ENCODE measurements around the gene C4BPA. TPM values are rescaled to one million over a fixed set of nuclear protein-coding genes. Genes with fewer than 3 reads are reported as not detected.

Gene C4BPA
- total and polyA plus RNA-seq, 10 of the 15 experiments (the other 5 are each of a cell fraction or from before 2014, with no cell fraction given) = 0.31 TPM; not detected in 9

DNA sequence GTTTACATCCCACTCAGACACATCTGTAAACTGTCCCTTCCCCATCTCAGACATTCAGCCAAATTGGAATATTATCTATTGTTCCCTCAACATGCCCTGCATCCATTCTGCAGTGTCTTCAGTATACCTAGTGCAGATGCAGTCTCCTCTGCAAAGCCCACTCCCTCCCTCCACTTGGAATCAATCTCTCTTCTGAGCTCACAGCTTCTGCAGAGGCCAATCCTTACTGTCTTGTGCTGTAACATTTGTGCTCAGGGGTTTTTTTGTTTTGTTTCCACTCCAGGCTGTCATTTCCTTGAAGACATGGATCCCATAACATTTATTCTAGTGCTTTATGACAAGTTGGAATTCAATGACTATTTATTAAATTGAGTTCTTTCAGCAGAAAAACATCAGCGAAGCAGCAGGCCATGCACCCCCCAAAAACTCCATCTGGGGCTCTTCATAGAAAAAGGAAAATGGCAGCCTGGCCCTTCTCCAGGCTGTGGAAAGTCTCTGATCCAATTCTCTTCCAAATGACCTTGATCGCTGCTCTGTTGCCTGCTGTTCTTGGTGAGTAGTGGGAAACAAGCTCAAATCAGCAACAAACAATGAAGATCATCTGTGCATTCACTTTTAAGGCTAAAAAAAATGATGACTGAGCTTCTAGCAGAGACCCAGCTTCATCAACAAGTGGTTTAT lies 8.7 kb downstream of the C4BPA start:
- FAIRE-seq = no peak
- Histone ChIP-seq H2AFZ (ENCODE audit: control insufficient read depth, low read depth, low read length) (no peak overlapping the region), H3K9me3 (replicated peaks; ENCODE audit: control insufficient read depth, insufficient read depth, low read length) (no peaks in the 10 kb centered on the region), H3K9ac (ENCODE audit: control insufficient read depth, insufficient read depth, low read length) (no peak overlapping the region), H3K4me3 (no peak overlapping the region), H3K4me1 (ENCODE audit: control insufficient read depth, insufficient read depth, low read length) (no peaks in the 10 kb centered on the region), H3K27me3 (replicated peaks in 1 of 2; ENCODE audit: control insufficient read depth in 2 of 2, insufficient read depth in 2 of 2, low read length in 1 of 2) (no peaks in the 10 kb centered on the region; a peak in 1 of 4 replicates), H3K79me2 (ENCODE audit: control insufficient read depth, insufficient read depth, low read length) (no peaks in the 10 kb centered on the region), H3K27ac (ENCODE audit: control insufficient read depth, insufficient read depth) (no peak overlapping the region), H3K4me2 (ENCODE audit: control insufficient read depth, insufficient read depth) (no peak overlapping the region), H4K20me1 (ENCODE audit: control insufficient read depth, insufficient read depth) (no peaks in the 10 kb centered on the region), H3K36me3 (ENCODE audit: control insufficient read depth in 2 of 2, insufficient read depth in 2 of 2, low read length in 1 of 2) (no peaks in the 10 kb centered on the region)
- DNase-seq (ENCODE audit: low read depth, low spot score) = no peak
- TF ChIP-seq EZH2 (IDR thresholded peaks at IDR 0.05; ENCODE audit: borderline replicate concordance, control insufficient read depth, low read depth, low read length) (no peak), NR2F1 (conservative IDR thresholded peaks at IDR 0.05) (no peak), ZNF217 (IDR thresholded peaks at IDR 0.05) (no peak), YBX1 (IDR thresholded peaks at IDR 0.05) (no peak), SIN3A (IDR thresholded peaks at IDR 0.05; ENCODE audit: low read depth, low read length) (no peak), NBN (IDR thresholded peaks at IDR 0.05) (no peak)
- TF ChIP-seq, protein P1, sequence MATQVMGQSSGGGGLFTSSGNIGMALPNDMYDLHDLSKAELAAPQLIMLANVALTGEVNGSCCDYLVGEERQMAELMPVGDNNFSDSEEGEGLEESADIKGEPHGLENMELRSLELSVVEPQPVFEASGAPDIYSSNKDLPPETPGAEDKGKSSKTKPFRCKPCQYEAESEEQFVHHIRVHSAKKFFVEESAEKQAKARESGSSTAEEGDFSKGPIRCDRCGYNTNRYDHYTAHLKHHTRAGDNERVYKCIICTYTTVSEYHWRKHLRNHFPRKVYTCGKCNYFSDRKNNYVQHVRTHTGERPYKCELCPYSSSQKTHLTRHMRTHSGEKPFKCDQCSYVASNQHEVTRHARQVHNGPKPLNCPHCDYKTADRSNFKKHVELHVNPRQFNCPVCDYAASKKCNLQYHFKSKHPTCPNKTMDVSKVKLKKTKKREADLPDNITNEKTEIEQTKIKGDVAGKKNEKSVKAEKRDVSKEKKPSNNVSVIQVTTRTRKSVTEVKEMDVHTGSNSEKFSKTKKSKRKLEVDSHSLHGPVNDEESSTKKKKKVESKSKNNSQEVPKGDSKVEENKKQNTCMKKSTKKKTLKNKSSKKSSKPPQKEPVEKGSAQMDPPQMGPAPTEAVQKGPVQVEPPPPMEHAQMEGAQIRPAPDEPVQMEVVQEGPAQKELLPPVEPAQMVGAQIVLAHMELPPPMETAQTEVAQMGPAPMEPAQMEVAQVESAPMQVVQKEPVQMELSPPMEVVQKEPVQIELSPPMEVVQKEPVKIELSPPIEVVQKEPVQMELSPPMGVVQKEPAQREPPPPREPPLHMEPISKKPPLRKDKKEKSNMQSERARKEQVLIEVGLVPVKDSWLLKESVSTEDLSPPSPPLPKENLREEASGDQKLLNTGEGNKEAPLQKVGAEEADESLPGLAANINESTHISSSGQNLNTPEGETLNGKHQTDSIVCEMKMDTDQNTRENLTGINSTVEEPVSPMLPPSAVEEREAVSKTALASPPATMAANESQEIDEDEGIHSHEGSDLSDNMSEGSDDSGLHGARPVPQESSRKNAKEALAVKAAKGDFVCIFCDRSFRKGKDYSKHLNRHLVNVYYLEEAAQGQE (IDR thresholded peaks at IDR 0.05; ENCODE audit: low read depth, low read length) = no peak
- POLR2A ChIA-PET = no interaction called here
- SMC1A ChIA-PET (ENCODE audit: uncharacterized antibody, unreplicated experiment) = interaction anchor here (0.6 kb wide), 1 partner anchor 292 kb away, joined by 3 read pairs; no protein-coding TSS in a partner anchor
- CTCF ChIA-PET = no interaction called here
- BruUV-seq (replicated peaks) = no TSS peak
- RAD21 ChIA-PET (ENCODE audit: unreplicated experiment) = no interaction called here
- WGBS (ENCODE audit: insufficient coverage, insufficient replicate concordance, low lambda C conversion rate, missing lambda C conversion rate) = 0% methylated on average over 2 of the region's 2 CpGs
- in situ Hi-C loops (cut with MboI) (no loop called here), intact Hi-C loops (cut with micrococcal nuclease; ENCODE audit: unreplicated experiment) (no loop called here)
- ATAC-seq = no peak
